AG10803 (cell line): ENCODE measurements around the gene FCGR3B.
"Not testable (repeated sequence)": the region's sequence is repeated elsewhere in the genome, so short reads cannot be mapped to it uniquely, and the experiment has no call there.

Source experiments
- DNase-seq: peaks from one replicate; pipeline ENCODE4 v3.0.0; 2010; ENCODE audit warnings: low read depth
- H3K4me3 ChIP-seq: 2 replicates; pipeline ENCODE4 v1.5.1; 2011; ENCODE audit warnings: mild to moderate bottlenecking, low read length, control low read depth
- TF ChIP-seq, protein P1 (sequence below): conservative IDR thresholded peaks from 2 replicates; pipeline ENCODE4 v1.5.1; 2011; ENCODE audit warnings: mild to moderate bottlenecking, low read length, control low read depth, inconsistent platforms

FCGR3B gene

DNA sequence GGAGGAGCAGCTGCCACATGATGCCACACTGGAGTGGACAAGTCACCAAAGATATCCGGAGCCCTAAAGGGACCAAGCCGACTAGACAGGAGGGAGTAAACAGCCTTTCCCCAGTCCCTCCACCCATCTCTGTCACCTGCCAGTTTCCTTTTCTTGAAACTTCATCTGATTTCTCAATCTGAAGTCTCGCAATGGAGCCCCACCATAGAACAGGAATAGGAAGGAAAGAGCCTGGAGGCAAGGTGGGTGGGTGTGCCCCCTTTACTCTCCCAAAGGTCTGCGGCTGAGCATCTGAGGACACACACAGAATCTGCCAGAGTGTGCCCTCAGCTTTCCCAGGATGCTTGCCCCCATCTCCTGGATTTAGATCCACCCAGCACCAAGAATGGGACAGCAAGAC is at the start of gene FCGR3B:
FCGR3B (minus strand) TSS at position 101 of the 400 bp plus-strand sequence; CDS start at position 19, 82 bp downstream.
- DNase-seq: no peak
- H3K4me3 ChIP-seq: no peak within 1 kb of the TSS
- TF ChIP-seq, protein P1, sequence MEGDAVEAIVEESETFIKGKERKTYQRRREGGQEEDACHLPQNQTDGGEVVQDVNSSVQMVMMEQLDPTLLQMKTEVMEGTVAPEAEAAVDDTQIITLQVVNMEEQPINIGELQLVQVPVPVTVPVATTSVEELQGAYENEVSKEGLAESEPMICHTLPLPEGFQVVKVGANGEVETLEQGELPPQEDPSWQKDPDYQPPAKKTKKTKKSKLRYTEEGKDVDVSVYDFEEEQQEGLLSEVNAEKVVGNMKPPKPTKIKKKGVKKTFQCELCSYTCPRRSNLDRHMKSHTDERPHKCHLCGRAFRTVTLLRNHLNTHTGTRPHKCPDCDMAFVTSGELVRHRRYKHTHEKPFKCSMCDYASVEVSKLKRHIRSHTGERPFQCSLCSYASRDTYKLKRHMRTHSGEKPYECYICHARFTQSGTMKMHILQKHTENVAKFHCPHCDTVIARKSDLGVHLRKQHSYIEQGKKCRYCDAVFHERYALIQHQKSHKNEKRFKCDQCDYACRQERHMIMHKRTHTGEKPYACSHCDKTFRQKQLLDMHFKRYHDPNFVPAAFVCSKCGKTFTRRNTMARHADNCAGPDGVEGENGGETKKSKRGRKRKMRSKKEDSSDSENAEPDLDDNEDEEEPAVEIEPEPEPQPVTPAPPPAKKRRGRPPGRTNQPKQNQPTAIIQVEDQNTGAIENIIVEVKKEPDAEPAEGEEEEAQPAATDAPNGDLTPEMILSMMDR: no peak

DNA sequence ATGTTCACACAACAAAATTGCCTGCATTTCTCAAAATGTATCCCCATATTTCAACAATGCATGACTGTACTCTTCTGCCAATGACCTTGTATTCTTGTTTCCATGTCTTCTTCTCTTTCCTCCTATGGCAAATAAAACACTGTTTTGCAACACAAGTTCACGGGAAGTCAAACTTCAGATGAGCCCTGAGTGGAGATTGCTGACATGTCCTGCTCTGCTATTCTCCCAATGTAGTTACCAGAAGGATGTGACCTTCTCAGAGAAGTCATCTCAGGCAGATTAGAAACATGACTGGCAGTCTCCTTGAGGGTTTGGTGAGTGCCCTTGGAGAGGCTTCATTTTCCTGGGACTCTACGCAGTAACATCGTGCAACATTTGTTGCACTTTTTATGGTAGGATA is 47.5 kb upstream of the FCGR3B start:
- H3K4me3 ChIP-seq: no peak overlapping the region
- no peak for DNase-seq
- TF ChIP-seq, protein P1: no peak

DNA sequence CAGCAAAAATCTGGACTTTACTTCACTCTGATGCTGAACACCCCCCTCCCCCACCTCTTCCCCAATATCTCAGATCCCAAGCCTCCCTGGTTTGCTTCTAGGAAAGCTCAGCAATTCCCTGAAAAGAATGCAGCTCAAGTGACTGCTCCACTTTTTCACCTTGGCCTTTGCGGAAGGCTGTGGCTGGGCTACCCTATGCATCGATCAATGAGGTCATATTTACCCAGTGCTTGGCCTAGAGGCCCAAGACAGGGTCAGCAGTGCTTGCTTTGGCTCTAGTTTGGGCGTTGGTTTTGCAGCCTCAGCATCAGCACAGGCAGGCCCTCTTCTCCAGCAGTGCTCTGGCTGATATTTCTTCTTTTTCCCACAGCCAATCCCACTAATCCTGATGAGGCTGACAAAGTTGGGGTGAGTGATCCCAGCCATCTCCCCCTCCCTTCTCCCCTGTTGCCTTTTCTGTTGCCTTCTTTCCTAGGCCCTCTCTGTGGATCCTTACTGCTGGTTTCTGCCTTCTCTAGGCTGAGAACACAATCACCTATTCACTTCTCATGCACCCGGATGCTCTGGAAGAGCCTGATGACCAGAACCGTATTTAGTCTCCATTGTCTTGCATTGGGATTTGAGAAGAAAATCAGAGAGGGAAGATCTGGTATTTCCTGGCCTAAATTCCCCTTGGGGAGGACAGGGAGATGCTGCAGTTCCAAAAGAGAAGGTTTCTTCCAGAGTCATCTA is 46.1 kb upstream of the FCGR3B start:
- H3K4me3 ChIP-seq: no peak overlapping the region
- TF ChIP-seq, protein P1: no peak
- DNase-seq: no peak

DNA sequence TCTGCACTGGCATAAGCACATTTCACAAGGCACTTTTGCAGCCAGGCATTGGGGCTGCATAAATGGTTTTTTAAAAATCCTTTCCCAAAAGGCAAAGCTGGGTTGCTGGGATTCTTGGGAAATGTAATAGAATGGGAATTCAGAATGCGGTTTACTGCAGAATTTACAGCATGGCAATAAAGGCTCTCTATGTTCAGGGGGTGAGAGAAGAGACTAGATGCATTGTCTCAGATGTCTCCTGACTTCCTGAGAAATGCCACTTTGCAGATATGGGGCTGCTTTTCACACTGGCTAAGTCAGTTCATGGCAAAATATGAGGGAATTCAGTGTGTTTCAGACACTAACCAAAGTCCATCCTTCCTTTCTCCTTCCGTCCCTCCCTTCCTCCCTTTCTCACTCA is 45.5 kb upstream of the FCGR3B start:
- H3K4me3 ChIP-seq: no peak overlapping the region
- no peak for DNase-seq
- TF ChIP-seq, protein P1: no peak

DNA sequence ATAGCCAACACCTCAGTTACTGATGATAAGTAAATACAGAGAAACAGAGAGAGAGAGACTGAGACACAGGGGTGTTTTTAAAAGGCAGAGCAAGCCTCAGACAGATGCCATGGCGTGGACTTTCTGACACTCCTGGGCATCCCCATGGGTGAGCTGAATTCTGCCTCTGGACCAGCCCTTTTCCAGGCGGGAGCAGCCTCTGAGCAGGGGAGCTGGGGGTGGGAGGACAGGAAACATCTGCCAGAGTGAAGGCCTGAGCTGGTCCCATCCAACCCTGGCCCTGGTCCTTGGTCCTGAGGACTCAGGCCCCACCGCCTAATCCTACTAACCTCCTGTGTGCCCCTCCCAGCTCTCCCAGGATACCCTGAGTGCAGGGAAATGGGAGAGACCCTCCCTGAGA is 43.9 kb upstream of the FCGR3B start:
- DNase-seq, H3K4me3 ChIP-seq: not testable (repeated sequence)

DNA sequence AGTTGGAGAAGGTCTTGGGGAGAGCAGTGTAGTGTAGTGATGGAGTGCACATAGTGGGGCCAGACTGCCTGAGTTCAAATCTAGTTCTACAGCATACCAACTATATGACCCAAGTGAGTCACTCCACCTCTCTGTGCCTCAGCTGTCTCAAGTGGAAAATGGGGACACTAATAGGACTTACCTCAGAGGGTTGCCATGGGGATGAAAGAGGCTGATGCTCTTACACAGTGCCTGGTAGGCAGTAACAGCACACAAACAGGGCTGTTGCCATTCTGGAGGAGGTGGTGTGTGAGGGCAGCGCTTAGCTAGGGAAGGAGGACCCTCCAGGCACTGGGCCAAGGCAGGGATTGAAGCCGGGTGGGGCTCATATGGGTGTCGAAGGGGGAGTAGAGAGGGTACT is 43.5 kb upstream of the FCGR3B start:
- H3K4me3 ChIP-seq, DNase-seq: not testable (repeated sequence)

DNA sequence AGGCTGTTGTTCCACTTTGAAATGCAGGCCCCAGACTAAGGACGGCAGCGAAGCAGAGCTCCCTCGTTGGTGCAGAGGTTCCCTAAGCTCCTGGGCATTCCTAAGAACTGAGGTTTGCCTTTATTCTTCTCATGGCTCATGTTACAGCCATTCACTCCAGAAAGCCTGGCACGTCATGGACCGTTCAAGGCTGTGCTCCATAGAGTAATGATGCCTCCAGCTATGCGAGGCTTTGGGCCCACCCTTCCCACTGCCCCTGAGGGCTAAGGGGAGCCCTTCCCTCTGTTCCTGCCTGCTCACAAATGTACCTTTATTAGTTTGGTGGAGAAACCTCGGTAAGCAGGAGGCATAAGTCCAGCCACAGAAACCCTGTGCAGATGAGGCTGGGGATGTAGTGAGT is 42.5 kb upstream of the FCGR3B start:
- DNase-seq, H3K4me3 ChIP-seq: not testable (repeated sequence)

DNA sequence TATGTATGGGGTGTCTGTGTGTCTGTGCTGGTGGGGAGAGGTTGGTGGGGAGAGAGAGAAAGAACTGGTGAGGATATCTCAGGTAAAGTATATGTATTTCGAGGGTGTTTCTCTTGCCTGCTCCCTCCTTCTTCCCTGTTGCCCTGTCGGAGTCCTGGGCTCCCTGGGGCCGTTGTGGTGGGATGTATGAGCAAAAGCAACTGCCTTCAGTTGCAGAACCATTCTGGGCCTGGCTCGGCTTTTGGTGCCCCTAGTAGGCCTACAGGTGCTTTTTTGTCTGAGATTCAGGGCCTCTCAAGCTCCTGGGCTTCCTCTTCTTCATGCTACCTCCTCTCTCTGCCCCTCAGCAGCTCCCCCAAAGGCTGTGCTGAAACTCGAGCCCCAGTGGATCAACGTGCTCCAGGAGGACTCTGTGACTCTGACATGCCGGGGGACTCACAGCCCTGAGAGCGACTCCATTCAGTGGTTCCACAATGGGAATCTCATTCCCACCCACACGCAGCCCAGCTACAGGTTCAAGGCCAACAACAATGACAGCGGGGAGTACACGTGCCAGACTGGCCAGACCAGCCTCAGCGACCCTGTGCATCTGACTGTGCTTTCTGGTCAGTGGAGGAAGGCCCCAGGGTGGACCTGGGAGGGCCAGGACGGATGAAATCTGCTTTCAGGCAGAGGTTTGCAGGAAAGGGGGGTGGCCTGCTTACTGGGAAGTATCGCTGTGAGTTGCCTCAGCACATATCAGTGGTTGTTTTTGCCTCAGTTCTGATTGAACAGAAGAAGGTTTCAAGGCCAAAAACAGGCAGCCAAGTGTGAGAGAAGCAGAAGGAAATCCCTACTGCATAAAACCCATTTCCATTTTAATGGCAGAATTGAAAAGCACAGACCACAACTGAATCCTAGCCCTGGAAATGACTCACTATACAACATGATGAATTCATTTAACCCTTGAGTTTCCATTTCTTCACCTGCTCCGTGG is 40.4 kb upstream of the FCGR3B start:
- not testable (repeated sequence) for DNase-seq, H3K4me3 ChIP-seq

DNA sequence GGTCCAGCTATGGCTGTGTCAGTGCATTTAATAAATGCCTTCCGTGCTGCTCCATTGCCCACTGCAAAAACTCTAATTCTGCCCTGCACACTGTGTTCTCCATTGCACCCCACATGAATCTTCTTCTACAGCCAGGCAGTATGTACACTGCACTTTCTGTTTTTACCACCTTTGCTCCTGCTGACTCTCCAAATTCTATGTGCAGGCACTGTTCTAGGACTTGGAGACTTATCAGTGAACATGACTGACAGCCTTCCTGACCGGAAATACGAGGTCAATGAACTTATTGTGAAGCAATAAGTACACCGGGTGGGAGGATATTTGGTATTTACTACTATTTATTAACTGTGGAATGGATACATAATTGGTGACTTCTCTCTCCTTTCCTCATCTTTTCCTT is 33.7 kb upstream of the FCGR3B start:
- DNase-seq, H3K4me3 ChIP-seq: not testable (repeated sequence)

DNA sequence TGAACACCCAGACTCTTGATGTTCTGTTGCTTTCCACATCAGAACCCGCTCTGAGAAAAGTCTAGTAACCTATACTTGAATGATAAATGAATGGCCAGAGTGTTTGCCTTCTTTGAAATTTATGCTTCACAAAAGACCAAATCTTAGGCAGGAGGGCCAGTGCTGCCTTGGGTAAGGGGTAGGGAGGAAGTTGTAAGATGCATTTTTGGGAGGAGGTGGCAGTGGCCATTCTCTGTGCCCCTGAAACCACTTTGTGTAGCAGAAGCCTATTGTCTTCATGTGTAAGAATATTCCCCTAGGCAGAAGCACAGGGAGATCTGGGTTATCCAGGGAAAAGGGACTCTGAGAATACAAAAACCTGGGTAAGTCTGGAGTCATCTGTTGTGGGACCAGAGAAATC is 32.6 kb upstream of the FCGR3B start:
- not testable (repeated sequence) for H3K4me3 ChIP-seq, DNase-seq

DNA sequence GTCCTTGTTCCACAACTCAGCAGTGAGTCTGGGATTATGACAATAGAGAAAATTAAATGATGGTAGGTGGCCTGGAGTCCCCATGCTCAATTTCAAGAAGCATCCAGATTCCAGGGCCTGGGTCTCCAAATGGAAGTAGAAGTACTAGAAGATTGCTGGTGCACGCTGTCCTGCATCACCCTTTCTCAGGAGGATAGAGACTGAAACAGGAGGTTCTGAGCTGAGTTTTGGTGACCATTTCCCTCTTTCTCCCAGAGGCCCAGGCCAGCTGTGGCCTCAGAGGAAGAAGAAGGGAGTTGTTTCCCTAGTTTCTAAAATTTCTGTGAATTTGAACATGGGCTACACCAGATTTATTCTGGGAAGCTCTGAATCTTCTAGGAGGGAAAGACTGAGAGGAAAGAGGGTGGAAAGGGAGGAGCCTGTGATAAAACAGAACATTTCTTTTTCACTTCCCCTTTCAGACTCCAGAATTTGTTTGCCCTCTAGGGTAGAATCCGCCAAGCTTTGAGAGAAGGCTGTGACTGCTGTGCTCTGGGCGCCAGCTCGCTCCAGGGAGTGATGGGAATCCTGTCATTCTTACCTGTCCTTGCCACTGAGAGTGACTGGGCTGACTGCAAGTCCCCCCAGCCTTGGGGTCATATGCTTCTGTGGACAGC is 31.8 kb upstream of the FCGR3B start, which contains the start of gene FCGR2B:
FCGR2B (plus strand) TSS at position 460 of the 656 bp plus-strand sequence; CDS start at position 559, 99 bp downstream.
- not testable (repeated sequence) for DNase-seq, H3K4me3 ChIP-seq

DNA sequence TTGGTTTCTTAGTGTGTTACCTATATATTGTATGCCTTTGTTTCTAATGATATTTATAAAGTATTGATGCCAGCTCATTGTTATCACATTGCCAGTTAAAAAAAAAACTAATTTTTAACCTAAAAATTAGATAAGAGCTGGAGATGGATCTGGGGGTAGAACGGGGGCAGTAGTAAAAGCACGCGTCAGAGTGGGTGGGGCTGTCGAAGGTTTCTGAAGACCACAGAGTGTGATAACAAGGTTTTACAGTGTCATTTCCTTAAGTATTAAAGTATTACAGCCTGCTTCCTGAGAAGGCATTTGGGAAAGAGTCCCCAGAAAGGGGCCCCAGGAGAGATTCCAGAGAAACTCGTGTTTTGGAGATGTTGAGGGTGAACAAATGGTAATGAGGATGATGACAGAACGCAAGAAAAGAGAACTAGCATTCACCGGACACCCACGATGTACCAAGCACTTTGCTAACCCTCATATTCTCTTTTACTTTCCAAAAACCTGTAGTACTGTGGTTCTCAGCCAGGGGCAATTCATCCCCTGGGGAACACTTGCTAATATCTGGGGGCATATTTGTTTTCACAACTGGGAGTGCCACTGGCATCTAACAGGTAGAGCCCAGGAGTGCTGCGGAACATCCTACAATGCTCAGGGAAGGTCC is 30.8 kb upstream of the FCGR3B start:
- H3K4me3 ChIP-seq, DNase-seq: not testable (repeated sequence)

DNA sequence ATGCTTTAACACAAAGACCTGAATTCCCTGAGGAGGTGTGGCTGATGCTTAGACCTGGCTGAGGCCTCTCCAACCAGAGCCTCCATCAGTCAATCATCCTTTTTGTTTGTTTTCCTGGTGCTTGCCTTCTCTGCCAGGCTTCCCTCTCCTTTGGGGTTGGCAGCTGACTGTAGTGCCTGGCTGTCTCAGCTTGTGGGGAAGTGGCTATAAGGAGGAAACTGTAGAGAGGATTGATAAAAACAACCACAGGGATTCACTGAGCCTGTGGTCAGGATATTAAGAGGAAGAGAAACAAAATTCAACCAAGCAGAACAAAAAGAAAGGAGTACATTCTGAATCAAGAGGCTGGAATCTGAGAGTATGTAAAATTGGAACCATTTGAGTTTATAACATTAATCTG is 27.5 kb upstream of the FCGR3B start:
- not testable (repeated sequence) for H3K4me3 ChIP-seq, DNase-seq
